ENCODE data around the gene SIGLEC5.

Gene SIGLEC5

DNA sequence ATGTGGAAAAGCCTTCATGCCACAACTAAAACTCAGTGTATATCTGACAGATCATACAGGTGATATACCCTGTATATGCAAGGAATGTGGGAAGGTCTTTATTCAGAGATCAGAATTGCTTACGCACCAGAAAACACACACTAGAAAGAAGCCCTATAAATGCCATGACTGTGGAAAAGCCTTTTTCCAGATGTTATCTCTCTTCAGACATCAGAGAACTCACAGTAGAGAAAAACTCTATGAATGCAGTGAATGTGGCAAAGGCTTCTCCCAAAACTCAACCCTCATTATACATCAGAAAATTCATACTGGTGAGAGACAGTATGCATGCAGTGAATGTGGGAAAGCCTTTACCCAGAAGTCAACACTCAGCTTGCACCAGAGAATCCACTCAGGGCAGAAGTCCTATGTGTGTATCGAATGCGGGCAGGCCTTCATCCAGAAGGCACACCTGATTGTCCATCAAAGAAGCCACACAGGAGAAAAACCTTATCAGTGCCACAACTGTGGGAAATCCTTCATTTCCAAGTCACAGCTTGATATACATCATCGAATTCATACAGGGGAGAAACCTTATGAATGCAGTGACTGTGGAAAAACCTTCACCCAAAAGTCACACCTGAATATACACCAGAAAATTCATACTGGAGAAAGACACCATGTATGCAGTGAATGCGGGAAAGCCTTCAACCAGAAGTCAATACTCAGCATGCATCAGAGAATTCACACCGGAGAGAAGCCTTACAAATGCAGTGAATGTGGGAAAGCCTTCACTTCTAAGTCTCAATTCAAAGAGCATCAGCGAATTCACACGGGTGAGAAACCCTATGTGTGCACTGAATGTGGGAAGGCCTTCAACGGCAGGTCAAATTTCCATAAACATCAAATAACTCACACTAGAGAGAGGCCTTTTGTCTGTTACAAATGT lies 42.7 kb downstream of the SIGLEC5 start:
- no peak for DNase-seq

DNA sequence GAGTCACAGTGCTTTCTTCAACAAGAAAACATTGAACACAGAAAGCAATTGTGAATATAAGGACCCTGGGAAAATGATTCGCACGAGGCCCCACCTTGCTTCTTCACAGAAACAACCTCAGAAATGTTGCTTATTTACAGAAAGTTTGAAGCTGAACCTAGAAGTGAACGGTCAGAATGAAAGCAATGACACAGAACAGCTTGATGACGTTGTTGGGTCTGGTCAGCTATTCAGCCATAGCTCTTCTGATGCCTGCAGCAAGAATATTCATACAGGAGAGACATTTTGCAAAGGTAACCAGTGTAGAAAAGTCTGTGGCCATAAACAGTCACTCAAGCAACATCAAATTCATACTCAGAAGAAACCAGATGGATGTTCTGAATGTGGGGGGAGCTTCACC lies 43.4 kb downstream of the SIGLEC5 start:
- DNase-seq = no peak

GRCh38 chr19:51586103-51586728 lies 44.0 kb downstream of the SIGLEC5 start:
- DNase-seq = no peak

- DNase-seq = no peak
Measured at GRCh38 chr19:51576850-51577249, 53.4 kb downstream of the SIGLEC5 start.

GRCh38 chr19:51573331-51573730 lies 56.9 kb downstream of the SIGLEC5 start:
- DNase-seq = no peak

GRCh38 chr19:51572908-51573307 lies 57.3 kb downstream of the SIGLEC5 start:
- no peak for DNase-seq

GRCh38 chr19:51572410-51572809 lies 57.8 kb downstream of the SIGLEC5 start:
- DNase-seq = no peak

- no peak for DNase-seq
Measured at GRCh38 chr19:51571599-51571998, 58.6 kb downstream of the SIGLEC5 start.

GRCh38 chr19:51570962-51571575 lies 59.1 kb downstream of the SIGLEC5 start, which contains the start of gene ZNF175:
Gene ZNF175 (plus strand): TSS chr19:51571283. CDS start chr19:51573330, 2,047 bp downstream.
- DNase-seq = peak; percentile 53 to 79

DNA sequence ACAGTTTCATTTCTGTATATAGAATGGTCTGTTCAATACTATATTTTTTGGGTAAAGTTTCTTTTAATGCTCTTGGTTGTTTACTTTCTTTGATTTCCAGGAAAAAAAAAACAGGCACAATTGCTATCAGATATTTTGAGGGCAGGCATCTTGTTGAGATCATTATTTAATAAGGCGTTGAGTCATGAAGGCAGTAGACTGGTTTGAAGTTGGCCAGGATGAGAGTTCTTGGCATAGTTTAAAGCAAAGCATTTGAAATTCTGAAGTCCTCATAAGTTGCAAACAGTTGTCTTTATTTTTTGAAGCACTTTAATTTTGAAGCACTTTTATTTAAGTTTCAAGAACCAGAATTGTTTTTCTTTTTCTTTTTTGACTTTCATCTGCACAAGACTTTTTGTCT lies 61.7 kb downstream of the SIGLEC5 start:
- no peak for DNase-seq

GRCh38 chr19:51567583-51567982 lies 62.6 kb downstream of the SIGLEC5 start:
- DNase-seq = no peak

GRCh38 chr19:51566489-51567100 lies 63.6 kb downstream of the SIGLEC5 start:
- no peak for DNase-seq

GRCh38 chr19:51565583-51565982 lies 64.6 kb downstream of the SIGLEC5 start:
- DNase-seq = no peak

GRCh38 chr19:51564791-51565190 lies 65.4 kb downstream of the SIGLEC5 start:
- no peak for DNase-seq

All from bone marrow (tissue), 2 donors.